Kidney epithelial cell (primary cell): ENCODE measurements around the gene MPPED1. TPM values are rescaled to one million over a fixed set of nuclear protein-coding genes. Genes with fewer than 3 reads are reported as not detected.

Experiments
- DNase-seq: peaks from one replicate; pipeline ENCODE4 v3.0.0-alpha.2; 2010; ENCODE audit warnings: low read depth
- H3K27me3 ChIP-seq: 2 replicates; pipeline ENCODE4 v1.6.0; 2011; ENCODE audit warnings: low read length; ENCODE audit not compliant: control insufficient read depth, insufficient read depth
- H3K36me3 ChIP-seq: 2 replicates; pipeline ENCODE4 v1.5.1; 2011; ENCODE audit warnings: low read length; ENCODE audit not compliant: control insufficient read depth, insufficient read depth
- H3K4me3 ChIP-seq: 2 replicates; pipeline ENCODE4 v1.5.1; 2011; ENCODE audit warnings: low read depth, mild to moderate bottlenecking, control low read depth, low read length
- total RNA-seq: library from RNA; depleted of rRNA; stranded (reverse); fragments of >200 nt; gene quantifications from 2 replicates; pipeline ENCODE4 v1.2.3, GENCODE V29; 2015
- TF ChIP-seq, protein P1 (sequence below): IDR thresholded peaks from 2 replicates; pipeline ENCODE4 v1.5.1; 2011; ENCODE audit warnings: mild to moderate bottlenecking, moderate library complexity, low read length, control low read depth, inconsistent platforms; ENCODE audit not compliant: insufficient read depth, poor library complexity, severe bottlenecking

MPPED1 gene
- total RNA-seq, 1 donor from 2014 or later: not detected

- H3K36me3 ChIP-seq: no peaks in the 10 kb centered on the region
- DNase-seq: no peak
- no peak overlapping the region for H3K4me3 ChIP-seq
- peaks cover 2% of the 10 kb centered on the region for H3K27me3 ChIP-seq
- TF ChIP-seq, protein P1, sequence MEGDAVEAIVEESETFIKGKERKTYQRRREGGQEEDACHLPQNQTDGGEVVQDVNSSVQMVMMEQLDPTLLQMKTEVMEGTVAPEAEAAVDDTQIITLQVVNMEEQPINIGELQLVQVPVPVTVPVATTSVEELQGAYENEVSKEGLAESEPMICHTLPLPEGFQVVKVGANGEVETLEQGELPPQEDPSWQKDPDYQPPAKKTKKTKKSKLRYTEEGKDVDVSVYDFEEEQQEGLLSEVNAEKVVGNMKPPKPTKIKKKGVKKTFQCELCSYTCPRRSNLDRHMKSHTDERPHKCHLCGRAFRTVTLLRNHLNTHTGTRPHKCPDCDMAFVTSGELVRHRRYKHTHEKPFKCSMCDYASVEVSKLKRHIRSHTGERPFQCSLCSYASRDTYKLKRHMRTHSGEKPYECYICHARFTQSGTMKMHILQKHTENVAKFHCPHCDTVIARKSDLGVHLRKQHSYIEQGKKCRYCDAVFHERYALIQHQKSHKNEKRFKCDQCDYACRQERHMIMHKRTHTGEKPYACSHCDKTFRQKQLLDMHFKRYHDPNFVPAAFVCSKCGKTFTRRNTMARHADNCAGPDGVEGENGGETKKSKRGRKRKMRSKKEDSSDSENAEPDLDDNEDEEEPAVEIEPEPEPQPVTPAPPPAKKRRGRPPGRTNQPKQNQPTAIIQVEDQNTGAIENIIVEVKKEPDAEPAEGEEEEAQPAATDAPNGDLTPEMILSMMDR: no peak
Observed at GRCh38 chr22:43471606-43472135, 59.9 kb downstream of the MPPED1 start.

DNA sequence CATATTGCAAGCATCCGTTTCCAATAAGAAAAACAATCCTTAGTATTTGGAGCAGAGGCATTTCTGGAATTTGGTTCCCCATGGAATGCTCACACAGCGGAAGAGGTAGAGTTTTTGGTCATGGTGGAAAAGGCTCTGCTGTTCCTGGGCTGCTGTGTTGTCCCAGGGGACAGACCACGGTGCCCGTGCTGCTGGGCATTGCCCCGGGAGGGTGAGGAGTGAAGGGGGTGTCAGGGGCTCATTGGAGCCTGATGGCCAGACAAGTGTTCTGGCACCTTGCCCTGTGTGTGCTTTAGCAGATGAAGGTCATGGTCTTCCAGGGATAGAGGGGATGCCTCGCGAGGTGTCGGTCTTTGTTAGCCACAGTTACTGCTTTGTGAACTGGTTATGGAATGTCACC is 61.2 kb downstream of the MPPED1 start:
- no peak for DNase-seq

GRCh38 chr22:43473441-43473840 is 61.6 kb downstream of the MPPED1 start:
- no peak for DNase-seq
- no peak overlapping the region for H3K4me3 ChIP-seq
- TF ChIP-seq, protein P1: no peak
- no peaks in the 10 kb centered on the region for H3K36me3 ChIP-seq
- H3K27me3 ChIP-seq: no peaks in the 10 kb centered on the region

More for the DNA sequence above, 61.2 kb downstream of the MPPED1 start:
- TF ChIP-seq, protein P1: no peak
- no peaks in the 10 kb centered on the region for H3K27me3 ChIP-seq
- H3K36me3 ChIP-seq: no peaks in the 10 kb centered on the region
- no peak overlapping the region for H3K4me3 ChIP-seq

GRCh38 chr22:43474161-43475101 is 62.6 kb downstream of the MPPED1 start:
- TF ChIP-seq, protein P1: no peak
- DNase-seq: no peak
- no peaks in the 10 kb centered on the region for H3K27me3 ChIP-seq
- no peaks in the 10 kb centered on the region for H3K36me3 ChIP-seq
- H3K4me3 ChIP-seq: no peak overlapping the region

GRCh38 chr22:43475549-43476076 is 63.8 kb downstream of the MPPED1 start:
- TF ChIP-seq, protein P1: no peak
- Histone ChIP-seq H3K4me3 (no peak overlapping the region), H3K36me3 (no peaks in the 10 kb centered on the region), H3K27me3 (no peaks in the 10 kb centered on the region)
- no peak for DNase-seq
